ENCODE measurements around the gene GPRC5A.

DNA sequence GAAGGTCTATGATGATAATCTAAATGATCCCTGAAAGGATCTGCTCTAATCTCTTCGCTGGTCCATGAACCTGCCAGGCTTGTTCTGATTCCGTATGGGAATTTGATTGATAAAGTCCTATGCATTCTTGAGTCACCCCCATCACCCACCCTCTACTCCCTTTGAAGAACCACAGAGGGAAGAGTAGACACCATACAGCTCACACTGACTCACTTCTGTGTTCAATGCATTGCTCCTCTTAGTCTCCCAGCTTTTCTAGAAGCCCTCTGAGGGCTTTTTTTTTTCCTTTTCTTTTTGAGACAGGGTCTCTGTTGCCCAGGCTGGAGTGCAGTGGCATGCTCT is 18.5 kb upstream of the GPRC5A start:
- TF ChIP-seq CTCF (IDR thresholded peaks at IDR 0.05) (no peak), POLR2AphosphoS5 (IDR thresholded peaks at IDR 0.05) (no peak), POLR2A (IDR thresholded peaks at IDR 0.05; ENCODE audit: low read depth) (no peak), EP300 (IDR thresholded peaks at IDR 0.05) (no peak)

All from esophagus muscularis mucosa (tissue), 4 donors.